CD8-positive, alpha-beta memory T cell (primary cell): ENCODE results near the gene ITGA5. TPM values are rescaled to one million over a fixed set of nuclear protein-coding genes. Genes with fewer than 3 reads are reported as not detected.
A peak's percentile ranks its signal among the peaks of the same experiment; 100 is the strongest.

Experiments
- CTCF ChIA-PET: fragments of 350-600 bp; sonication (Branson Sonifier 250); formaldehyde crosslinking; loops from one replicate; lab custom pipeline; 2021; ENCODE audit warnings: antibody characterized with exemption; lab: Charles Lee
- POLR2A ChIA-PET: fragments of 350-600 bp; sonication (Branson Sonifier 250); formaldehyde crosslinking; loops from one replicate; lab custom pipeline; 2021; ENCODE audit warnings: antibody characterized with exemption; lab: Charles Lee
- DNase-seq, 5 donors: peaks; one replicate each; pipeline versions ENCODE4 v3.0.0 to v3.0.0-alpha.2; 2020 to 2022; ENCODE audit warnings: mixed read lengths in 1 of 5
- H3K27ac ChIP-seq: one replicate; pipeline ENCODE4 v1.7.0; 2013; ENCODE audit warnings: low read depth, mild to moderate bottlenecking, low read length, moderate library complexity
- H3K27me3 ChIP-seq: 2 replicates; pipeline ENCODE4 v1.7.0; 2013; ENCODE audit warnings: low read length, mild to moderate bottlenecking; ENCODE audit not compliant: insufficient read depth, poor library complexity, severe bottlenecking
- H3K36me3 ChIP-seq: 2 replicates; pipeline ENCODE4 v1.7.0; 2013; ENCODE audit warnings: mild to moderate bottlenecking, low read length, moderate library complexity; ENCODE audit not compliant: insufficient read depth
- H3K4me1 ChIP-seq: 2 replicates; pipeline ENCODE4 v1.7.0; 2013; ENCODE audit warnings: mild to moderate bottlenecking, low read length, moderate library complexity; ENCODE audit not compliant: insufficient read depth
- H3K4me3 ChIP-seq: 2 replicates; pipeline ENCODE4 v1.7.0; 2013; ENCODE audit warnings: mild to moderate bottlenecking, low read length
- H3K9me3 ChIP-seq: 2 replicates; pipeline ENCODE4 v1.7.0; 2013; ENCODE audit warnings: mild to moderate bottlenecking, low read length
- H3K27ac Mint-ChIP-seq, 8 donors: one replicate each; pipeline ENCODE4 v1.8.0; 2020 to 2021; ENCODE audit warnings: mixed read lengths in 8 of 8, mild to moderate bottlenecking in 6 of 8, inconsistent platforms in 3 of 8, moderate library complexity in 3 of 8
- H3K27me3 Mint-ChIP-seq, 2 donors: one replicate each; pipeline ENCODE4 v1.8.0; 2020 to 2021; ENCODE audit warnings: mixed read lengths in 2 of 2, mild to moderate bottlenecking in 1 of 2, moderate library complexity in 1 of 2
- H3K36me3 Mint-ChIP-seq, 3 donors: one replicate each; pipeline ENCODE4 v1.8.0; 2020 to 2021; ENCODE audit warnings: mixed read lengths in 3 of 3, inconsistent platforms in 1 of 3, mild to moderate bottlenecking in 1 of 3
- H3K4me1 Mint-ChIP-seq, 3 donors: one replicate each; pipeline ENCODE4 v1.8.0; 2020 to 2021; ENCODE audit warnings: mixed read lengths in 3 of 3, inconsistent platforms in 1 of 3, mild to moderate bottlenecking in 1 of 3
- H3K4me3 Mint-ChIP-seq, 7 donors: one replicate each; pipeline ENCODE4 v1.8.0; 2020 to 2021; ENCODE audit warnings: mixed read lengths in 7 of 7, mild to moderate bottlenecking in 6 of 7, moderate library complexity in 4 of 7, inconsistent platforms in 2 of 7
- H3K9me3 Mint-ChIP-seq, 5 donors: one replicate each; pipeline ENCODE4 v1.8.0; 2020 to 2022; ENCODE audit warnings: mixed read lengths in 5 of 5, mild to moderate bottlenecking in 3 of 5, moderate library complexity in 2 of 5, inconsistent platforms in 1 of 5
- polyA plus RNA-seq: library from polyadenylated mRNA; unstranded; fragments of 300-500 nt; fragmentation: Illumina TruSeq; gene quantifications from one replicate; pipeline ENCODE4 v1.2.3, GENCODE V29; 2021
- total RNA-seq, 2 experiments: library from RNA; stranded (reverse); gene quantifications; one replicate each; pipeline ENCODE4 v1.2.3, GENCODE V29; 2021

The ITGA5 gene
- total and polyA plus RNA-seq, 3 experiments from 2014 or later: 23.2 to 50.6 (median 25.7) TPM

DNA sequence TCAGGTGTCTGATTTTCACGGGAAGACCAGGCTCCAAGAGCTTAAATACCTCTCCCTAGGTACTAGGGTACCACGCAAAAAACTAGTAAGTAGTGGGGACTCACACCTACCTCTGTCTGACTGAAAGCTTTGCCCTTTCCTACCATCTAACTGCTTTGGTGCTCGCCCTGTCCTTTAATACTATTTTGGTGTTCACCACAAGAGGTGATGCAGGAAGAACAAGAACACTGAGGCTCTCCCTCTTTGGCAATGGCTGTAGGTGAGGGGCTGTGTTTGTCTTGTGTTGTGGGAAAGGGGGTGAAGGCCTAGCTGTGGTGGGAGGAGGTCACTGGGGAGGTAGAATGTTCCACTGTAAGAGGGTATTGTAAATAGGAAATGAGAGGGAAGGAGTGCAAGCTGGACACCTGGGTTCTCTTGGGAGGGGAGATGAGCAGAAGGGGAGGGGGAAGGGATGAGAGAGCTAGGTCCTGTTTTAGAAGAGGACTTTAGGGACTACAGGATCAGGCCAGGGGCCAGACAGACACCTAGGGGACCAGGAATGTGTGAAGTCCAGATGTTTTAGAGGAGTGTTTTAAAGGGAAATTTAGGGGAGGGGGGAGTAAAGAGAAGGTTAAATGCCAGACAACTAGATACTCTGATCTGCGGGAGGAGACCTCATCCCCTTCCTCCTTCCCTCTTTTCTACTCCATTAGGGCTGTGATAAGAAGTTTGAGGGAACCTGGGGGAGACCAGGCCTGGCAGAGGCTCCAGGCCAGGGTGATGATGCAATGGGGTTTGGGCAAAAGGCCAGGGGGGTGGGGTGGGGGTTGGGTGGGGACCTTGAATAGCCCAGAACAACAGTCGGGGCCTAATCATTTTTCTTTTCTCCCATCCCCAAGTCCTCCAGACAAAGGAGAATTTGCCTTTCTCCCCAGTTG, 2.1 kb downstream of the ITGA5 start:
- CTCF ChIA-PET: interaction anchor here (0.9 to 14.5 kb wide), 7 partner anchors 9 to 49 kb away, joined by 3 to 279 read pairs (median 4); no protein-coding TSS in a partner anchor
- POLR2A ChIA-PET: no interaction called here
- Mint-ChIP-seq H3K4me3 (peak overlapping the region; percentile 71 to 99 (median 94)), H3K27ac (peak overlapping the region; percentile 93 to 100 (median 96)), H3K36me3 (peaks cover 0 to 18% (median 1%) of the 10 kb centered on the region in 3 donors), H3K27me3 (peaks cover 0 to 8% of the 10 kb centered on the region in 2 donors), H3K4me1 (peaks cover 68 to 85% (median 80%) of the 10 kb centered on the region in 3 donors), H3K9me3 (no peaks in the 10 kb centered on the region)
- H3K27me3 ChIP-seq: no peaks in the 10 kb centered on the region
- H3K36me3 ChIP-seq: peaks cover 4% of the 10 kb centered on the region
- DNase-seq: peak in 1 of 5 donors; percentile 29
- peak overlapping the region; percentile 91 for H3K27ac ChIP-seq
- H3K4me1 ChIP-seq: peaks cover 75% of the 10 kb centered on the region
- H3K9me3 ChIP-seq: no peaks in the 10 kb centered on the region
- peak overlapping the region; percentile 89 for H3K4me3 ChIP-seq

DNA sequence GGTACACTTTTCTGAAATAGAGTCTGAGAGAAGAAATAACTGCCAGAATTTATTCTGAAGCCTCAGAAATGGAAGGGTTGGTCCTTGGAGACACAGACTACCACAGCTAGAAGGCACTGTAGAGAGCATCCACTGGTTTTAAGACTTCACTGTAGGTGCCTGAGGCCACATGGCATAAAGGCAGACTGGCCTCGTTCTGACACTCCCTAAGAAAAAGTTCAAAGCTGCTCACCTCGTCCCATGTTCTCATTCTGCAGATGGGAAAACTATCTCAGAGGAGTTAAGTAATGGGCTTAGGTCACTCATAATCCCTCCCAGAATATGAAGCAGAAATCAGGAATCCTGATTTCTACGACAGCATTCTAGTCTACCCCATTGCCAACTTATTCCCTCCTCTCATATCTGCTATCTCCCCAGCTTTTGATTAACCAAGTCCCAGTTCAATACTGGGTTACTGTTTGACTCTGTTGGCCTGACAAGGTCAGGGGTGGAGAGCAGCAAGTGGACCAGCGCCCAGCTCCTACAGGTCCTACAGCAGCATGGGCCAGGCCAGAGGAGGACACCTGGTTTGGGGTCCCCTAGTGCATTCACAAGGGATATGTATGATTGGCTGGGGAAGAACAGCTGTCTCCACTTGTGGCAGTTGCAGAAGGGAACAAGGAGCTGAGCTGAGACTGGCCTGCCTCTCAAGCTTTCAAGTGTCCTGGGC, 3.7 kb downstream of the ITGA5 start:
- peaks cover 4% of the 10 kb centered on the region for H3K36me3 ChIP-seq
- Mint-ChIP-seq H3K4me3 (peak overlapping the region; percentile 51 to 98 (median 88)), H3K27me3 (peaks cover 0 to 2% of the 10 kb centered on the region in 2 donors), H3K9me3 (no peaks in the 10 kb centered on the region), H3K36me3 (peaks cover 0 to 27% (median 5%) of the 10 kb centered on the region in 3 donors), H3K27ac (peak overlapping the region; percentile 93 to 100 (median 96)), H3K4me1 (peaks cover 67 to 85% (median 81%) of the 10 kb centered on the region in 3 donors)
- peaks cover 85% of the 10 kb centered on the region for H3K4me1 ChIP-seq
- no peaks in the 10 kb centered on the region for H3K9me3 ChIP-seq
- H3K27me3 ChIP-seq: no peaks in the 10 kb centered on the region
- DNase-seq: peak in 1 of 5 donors; percentile 41
- CTCF ChIA-PET: interaction anchor here (1.2 to 14.5 kb wide), 3 partner anchors 15 to 80 kb away, joined by 3 to 279 read pairs (median 39); no protein-coding TSS in a partner anchor
- POLR2A ChIA-PET: no interaction called here
- H3K4me3 ChIP-seq: peak overlapping the region; percentile 10
- peak overlapping the region; percentile 17 for H3K27ac ChIP-seq

DNA sequence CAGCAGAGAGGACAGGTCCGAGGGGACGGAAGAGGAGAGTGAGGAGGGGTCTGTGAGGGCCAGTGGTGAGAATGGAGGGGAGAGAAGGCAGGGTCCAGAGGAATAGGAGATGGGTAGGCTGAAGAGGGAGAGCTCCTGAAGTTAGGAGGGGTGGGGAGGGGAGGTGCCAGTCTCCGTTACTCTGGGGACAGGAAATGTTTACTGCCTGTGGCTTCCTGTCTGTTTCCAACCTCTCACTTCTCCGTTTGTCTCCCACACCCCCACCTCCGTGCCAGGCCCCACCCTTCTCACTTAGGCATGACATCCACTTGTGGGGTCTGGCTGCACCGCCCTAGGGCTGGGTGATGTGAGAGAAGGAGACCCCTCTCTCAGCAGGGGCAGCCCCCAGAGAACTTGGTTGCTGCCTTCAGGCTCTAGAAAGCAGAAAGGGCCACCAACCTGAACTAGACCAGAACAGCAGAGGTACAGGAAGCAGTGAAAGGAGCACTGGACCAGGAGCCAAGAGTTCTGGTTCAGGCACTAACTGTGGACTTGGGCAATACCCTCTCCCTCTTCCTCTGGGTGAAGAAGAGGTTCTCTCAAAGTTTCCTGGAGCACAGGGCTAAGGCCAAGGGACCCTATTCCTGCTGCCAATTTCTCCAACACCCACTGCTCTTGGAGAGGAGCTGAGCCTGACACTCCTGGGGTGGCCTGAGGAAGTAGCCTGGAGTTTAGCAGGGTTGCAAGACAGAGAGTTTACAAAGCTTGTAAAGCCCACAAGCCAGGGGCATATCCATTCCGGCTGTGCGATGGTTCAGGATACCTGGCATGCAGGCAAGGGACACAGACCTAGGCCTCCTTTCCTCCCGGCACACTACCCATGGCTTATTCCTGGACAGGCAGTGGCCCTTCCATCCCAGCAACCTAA, 5.5 kb downstream of the ITGA5 start:
- POLR2A ChIA-PET: interaction anchor here (0.6 to 2.2 kb wide), 6 partner anchors 14 to 790 kb away, joined by 3 to 7 read pairs (median 3); partner anchors contain the start of genes CBX5 and HNRNPA1
- H3K4me3 Mint-ChIP-seq: peak overlapping the region; percentile 71 to 88 (median 80)

DNA sequence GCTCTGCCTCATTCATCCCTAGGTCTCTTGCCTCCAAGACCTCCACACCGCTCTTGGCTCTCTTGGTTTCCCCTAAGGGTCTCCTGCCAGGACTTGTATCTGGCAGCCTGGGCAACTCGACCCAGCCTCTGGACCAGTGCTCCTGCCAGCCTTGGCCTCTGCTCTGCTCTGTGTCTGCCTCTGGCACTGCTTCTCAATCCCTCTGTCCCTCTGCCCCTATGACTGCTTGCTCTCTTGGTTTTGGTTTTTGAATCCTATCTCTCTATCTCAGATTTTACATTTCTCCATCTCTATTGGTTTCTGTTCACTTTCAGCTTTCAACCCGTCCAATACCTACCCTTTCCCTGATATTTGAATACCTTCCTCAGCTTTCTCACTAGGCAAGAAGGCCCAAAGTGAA, 6.3 kb downstream of the ITGA5 start:
- Mint-ChIP-seq H3K27me3 (no peaks in the 10 kb centered on the region), H3K9me3 (no peaks in the 10 kb centered on the region), H3K27ac (peak overlapping the region; percentile 91 to 100 (median 96)), H3K36me3 (peaks cover 4 to 40% (median 8%) of the 10 kb centered on the region in 3 donors), H3K4me3 (peak overlapping the region; percentile 71 to 88 (median 80)), H3K4me1 (peaks cover 66 to 81% (median 69%) of the 10 kb centered on the region in 3 donors)
- H3K4me3 ChIP-seq: peak overlapping the region; percentile 85
- CTCF ChIA-PET: interaction anchor here (1.6 to 14.5 kb wide), 4 partner anchors 12 to 33 kb away, joined by 3 to 279 read pairs (median 30); no protein-coding TSS in a partner anchor
- no peaks in the 10 kb centered on the region for H3K9me3 ChIP-seq
- peak overlapping the region; percentile 81 for H3K27ac ChIP-seq
- DNase-seq: no peak
- POLR2A ChIA-PET: interaction anchor here (0.6 to 2.2 kb wide), 4 partner anchors 9 to 789 kb away, joined by 3 to 7 read pairs (median 4); no protein-coding TSS in a partner anchor
- peaks cover 77% of the 10 kb centered on the region for H3K4me1 ChIP-seq
- no peaks in the 10 kb centered on the region for H3K27me3 ChIP-seq
- H3K36me3 ChIP-seq: peaks cover 22% of the 10 kb centered on the region

More for the DNA sequence above, 5.5 kb downstream of the ITGA5 start:
- peak overlapping the region; percentile 85 for H3K4me3 ChIP-seq
- H3K9me3 Mint-ChIP-seq: no peaks in the 10 kb centered on the region
- H3K27me3 Mint-ChIP-seq: peaks cover 0 to 2% of the 10 kb centered on the region in 2 donors
- peaks cover 65 to 79% (median 73%) of the 10 kb centered on the region in 3 donors for H3K4me1 Mint-ChIP-seq
- H3K9me3 ChIP-seq: no peaks in the 10 kb centered on the region
- peak overlapping the region; percentile 91 to 100 (median 96) for H3K27ac Mint-ChIP-seq
- CTCF ChIA-PET: interaction anchor here (1.6 to 14.5 kb wide), 4 partner anchors 13 to 34 kb away, joined by 3 to 279 read pairs (median 30); no protein-coding TSS in a partner anchor
- peaks cover 0 to 41% (median 5%) of the 10 kb centered on the region in 3 donors for H3K36me3 Mint-ChIP-seq
- H3K27ac ChIP-seq: peak overlapping the region; percentile 81
- H3K27me3 ChIP-seq: no peaks in the 10 kb centered on the region
- peaks cover 77% of the 10 kb centered on the region for H3K4me1 ChIP-seq
- DNase-seq: peak; percentile 77 to 93 (median 88)
- peaks cover 17% of the 10 kb centered on the region for H3K36me3 ChIP-seq

DNA sequence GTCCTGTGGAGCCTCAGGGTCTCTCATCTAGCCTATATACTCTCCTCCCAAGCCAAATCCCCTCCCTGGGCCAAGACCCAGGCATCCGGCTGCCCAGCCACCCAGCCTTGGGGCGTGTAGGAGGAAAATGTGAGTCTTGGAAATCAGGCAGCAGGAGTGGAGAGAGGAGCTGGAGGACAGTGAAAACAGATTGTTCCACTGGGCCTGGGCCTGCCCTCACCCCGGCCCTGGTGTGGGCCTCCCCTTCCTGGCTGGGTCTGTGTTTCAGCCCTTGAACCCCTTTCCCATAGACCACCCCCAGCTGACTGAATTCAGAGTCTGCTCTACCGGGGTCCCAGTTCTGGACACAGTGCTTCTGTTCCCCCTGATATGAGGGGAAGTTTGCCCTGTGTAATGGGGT, 6.7 kb downstream of the ITGA5 start:
- Histone ChIP-seq H3K4me3 (peak overlapping the region; percentile 85), H3K27me3 (no peaks in the 10 kb centered on the region), H3K36me3 (peaks cover 27% of the 10 kb centered on the region), H3K4me1 (peaks cover 72% of the 10 kb centered on the region), H3K9me3 (no peaks in the 10 kb centered on the region), H3K27ac (peak overlapping the region; percentile 81)
- peak in 1 of 5 donors; percentile 19 for DNase-seq
- Mint-ChIP-seq H3K4me3 (peak overlapping the region; percentile 32 to 88 (median 80)), H3K4me1 (peaks cover 63 to 78% (median 66%) of the 10 kb centered on the region in 3 donors), H3K27me3 (no peaks in the 10 kb centered on the region), H3K27ac (peak overlapping the region; percentile 91 to 100 (median 96)), H3K9me3 (no peaks in the 10 kb centered on the region), H3K36me3 (peaks cover 6 to 41% (median 9%) of the 10 kb centered on the region in 3 donors)
- ChIA-PET CTCF (interaction anchor here (1.6 to 14.5 kb wide), 4 partner anchors 12 to 33 kb away, joined by 3 to 279 read pairs (median 30); no protein-coding TSS in a partner anchor), POLR2A (interaction anchor here (0.7 kb wide), 1 partner anchor 9 kb away, joined by 4 read pairs; no protein-coding TSS in a partner anchor)

DNA sequence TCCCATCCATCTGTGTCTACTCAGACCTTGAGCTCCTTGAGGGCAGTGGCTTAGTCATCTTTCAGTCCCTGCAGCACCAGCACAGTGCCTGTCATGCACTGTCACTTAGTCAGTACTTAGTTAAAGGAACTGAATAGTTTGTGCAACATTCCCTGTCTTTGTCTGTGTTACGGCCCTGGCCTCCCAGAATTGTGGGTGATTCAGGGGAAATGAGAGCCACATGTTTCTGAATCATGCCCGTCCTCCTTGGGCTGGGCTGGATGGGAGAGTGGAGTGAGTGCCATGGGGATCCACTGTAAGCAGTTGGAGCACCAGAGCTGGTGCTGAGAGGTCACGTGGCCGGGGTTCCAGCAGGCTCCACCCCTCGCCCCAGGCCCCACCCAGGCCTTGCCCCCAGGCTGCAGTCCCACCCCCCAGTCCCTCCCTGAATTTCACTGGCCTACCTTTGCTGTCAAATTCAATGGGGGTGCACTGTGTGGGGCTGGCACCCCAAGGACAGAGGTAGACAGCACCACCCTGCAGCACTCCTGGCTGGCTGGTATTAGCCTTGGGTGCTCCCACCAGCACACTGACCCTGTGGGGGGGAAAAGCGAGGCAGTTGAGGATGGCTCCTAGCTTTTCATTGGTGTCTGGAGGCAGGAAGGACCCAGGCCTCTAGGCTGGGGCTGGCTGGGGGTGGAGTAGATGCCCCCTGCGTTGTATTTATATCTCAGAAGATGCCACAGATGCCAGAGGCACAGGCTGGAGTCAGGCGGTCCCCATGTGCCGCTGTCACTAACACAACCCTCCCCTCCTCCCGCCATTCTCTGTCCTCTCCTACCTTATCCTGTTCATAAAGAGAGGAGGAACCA, 7.5 kb downstream of the ITGA5 start:
- Histone ChIP-seq H3K9me3 (no peaks in the 10 kb centered on the region), H3K4me3 (peak overlapping the region; percentile 85), H3K36me3 (peaks cover 33% of the 10 kb centered on the region), H3K4me1 (peaks cover 65% of the 10 kb centered on the region), H3K27ac (peak overlapping the region; percentile 81), H3K27me3 (no peaks in the 10 kb centered on the region)
- Mint-ChIP-seq H3K4me3 (peak overlapping the region; percentile 32 to 88 (median 71)), H3K4me1 (peaks cover 63 to 78% (median 66%) of the 10 kb centered on the region in 3 donors), H3K9me3 (no peaks in the 10 kb centered on the region), H3K36me3 (peaks cover 12 to 49% (median 16%) of the 10 kb centered on the region in 3 donors), H3K27me3 (no peaks in the 10 kb centered on the region), H3K27ac (peak overlapping the region; percentile 91 to 100 (median 96))
- ChIA-PET CTCF (interaction anchor here (1.7 to 14.5 kb wide), 4 partner anchors 11 to 32 kb away, joined by 6 to 279 read pairs (median 30); no protein-coding TSS in a partner anchor), POLR2A (interaction anchor here (1.1 kb wide), 1 partner anchor 28 kb away, joined by 3 read pairs; no protein-coding TSS in a partner anchor)
- peak in 4 of 5 donors; percentile 37 to 62 (median 50) for DNase-seq
